Psoas muscle (tissue), 8 donors: ENCODE measurements around the gene PTGER3. TPM values are rescaled to one million over a fixed set of nuclear protein-coding genes. Genes with fewer than 3 reads are reported as not detected.
"Not testable (repeated sequence)": the region's sequence is repeated elsewhere in the genome, so short reads cannot be mapped to it uniquely, and the experiment has no call there.

Experiments
- ATAC-seq, 4 donors: fragments of 200-7000 bp; cut with Tn5 transposase; one replicate each; pipeline ENCODE4 v1.9.1; 2020; ENCODE audit warnings: moderate library complexity in 3 of 4, mild to moderate bottlenecking in 2 of 4
- DNase-seq, 2 donors: peaks; one replicate each; pipeline ENCODE4 v3.0.0-alpha.2; 2020
- H3K27ac ChIP-seq: fragments of 200-600 bp; one replicate; pipeline ENCODE4 v1.8.0; 2022
- H3K27me3 ChIP-seq, 3 donors: fragments of 200-600 bp in 1 of 3; one replicate each; pipeline versions ENCODE4 v1.6.1 to v1.8.0; 2013 to 2022; ENCODE audit warnings: low read length in 2 of 3, mild to moderate bottlenecking in 2 of 3, moderate library complexity in 1 of 3; ENCODE audit not compliant: insufficient read depth in 3 of 3
- H3K36me3 ChIP-seq, 2 donors: fragments of 200-600 bp in 1 of 2; one replicate each; pipeline versions ENCODE4 v1.6.1 to v1.8.0; 2013 to 2022; ENCODE audit warnings: low read depth in 1 of 2, mild to moderate bottlenecking in 1 of 2, moderate library complexity in 1 of 2; ENCODE audit not compliant: insufficient read depth in 1 of 2
- H3K4me1 ChIP-seq: fragments of 200-600 bp; one replicate; pipeline ENCODE4 v1.8.0; 2022
- H3K4me3 ChIP-seq: fragments of 200-600 bp; one replicate; pipeline ENCODE4 v1.8.0; 2022; ENCODE audit warnings: mild to moderate bottlenecking
- H3K9me3 ChIP-seq: fragments of 200-600 bp; one replicate; pipeline ENCODE4 v1.8.0; 2022
- CTCF ChIP-seq: fragments of 200-600 bp; IDR thresholded peaks from one replicate; pipeline ENCODE4 v1.8.0; 2022; ENCODE audit warnings: antibody characterized with exemption
- WGBS, 3 donors: extraction: QIAGEN DNeasy Blood & Tissue Kit; methylation state at CpG; one replicate each; pipeline versions ENCODE4 v1.1.6 to v1.1.7; 2013; 5-methylcytosine and 5-hydroxymethylcytosine counted together
- intact Hi-C, 2 donors: fragments of 100-400 bp; cut with DNase I; formaldehyde crosslinking; loops; one replicate each; pipeline versions ENCODE4 v1.11.0 to v1.14.2; 2022
- polyA plus RNA-seq, 3 donors: library from polyadenylated mRNA; stranded (reverse); fragments of 200-250 nt; gene quantifications; one replicate each; pipeline ENCODE4 v1.2.3, GENCODE V29; 2013
- total RNA-seq, 4 donors: library from RNA; stranded (reverse); fragmentation: NEBNext Ultra II Directional in 2 of 4; extraction: Animal tissue kit (Norgen Biotek cat#: 25700) in 2 of 4; gene quantifications; one replicate each; pipeline versions ENCODE4 v1.2.1 to v1.2.4, GENCODE V29; 2021 to 2023
- donor health status: healthy with polysubstance abuse.
- donor health status: DM: no; HTN: no; CAD: no; lungs with moderate emphysema.
- donor health status: Bipolar disorder and iron deficiency.
- donor health status: healthy.
- donor health status: DM: yes; HTN: yes; CAD: no.
- donor health status: DM: no; HTN: no; CAD: no.
- donor health status: DM: no; HTN: no; CAD: no.
- donor health status: DM: yes; HTN: yes; CAD: no.

PTGER3 gene
- total and polyA plus RNA-seq, 7 donors = 0.24 to 0.79 (median 0.46) TPM

DNA sequence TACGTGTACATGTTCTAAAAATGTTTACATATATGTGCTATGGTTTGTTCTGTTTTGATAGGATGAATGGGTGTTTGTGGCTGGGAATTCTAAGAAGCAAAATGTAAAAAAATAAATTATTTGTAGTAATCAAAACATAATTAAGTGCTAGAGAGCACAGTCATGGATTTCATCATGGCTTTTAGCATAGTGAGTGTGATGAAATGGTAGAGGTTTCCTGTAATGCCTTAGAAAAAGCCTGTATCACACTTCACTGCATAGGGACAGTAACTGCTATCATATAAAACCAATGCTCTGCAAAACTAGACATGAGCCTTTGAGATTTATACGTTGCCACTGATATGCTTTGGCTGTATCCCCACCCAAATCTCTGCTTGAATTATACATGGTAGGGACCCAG lies 99.8 kb downstream of the PTGER3 start:
- ATAC-seq (no peak), DNase-seq (no peak)
- no peaks in the 10 kb centered on the region for H3K4me1 ChIP-seq
- TF ChIP-seq CTCF = no peak
- no peak overlapping the region for H3K27ac ChIP-seq
- H3K36me3 ChIP-seq = no peaks in the 10 kb centered on the region
- H3K9me3 ChIP-seq = no peaks in the 10 kb centered on the region
- H3K27me3 ChIP-seq = no peaks in the 10 kb centered on the region
- H3K4me3 ChIP-seq = no peak overlapping the region
- 64 to 68% (median 68%) methylated on average over 2 of the region's 2 CpGs for WGBS, 3 donors
- intact Hi-C loops = no loop called here

DNA sequence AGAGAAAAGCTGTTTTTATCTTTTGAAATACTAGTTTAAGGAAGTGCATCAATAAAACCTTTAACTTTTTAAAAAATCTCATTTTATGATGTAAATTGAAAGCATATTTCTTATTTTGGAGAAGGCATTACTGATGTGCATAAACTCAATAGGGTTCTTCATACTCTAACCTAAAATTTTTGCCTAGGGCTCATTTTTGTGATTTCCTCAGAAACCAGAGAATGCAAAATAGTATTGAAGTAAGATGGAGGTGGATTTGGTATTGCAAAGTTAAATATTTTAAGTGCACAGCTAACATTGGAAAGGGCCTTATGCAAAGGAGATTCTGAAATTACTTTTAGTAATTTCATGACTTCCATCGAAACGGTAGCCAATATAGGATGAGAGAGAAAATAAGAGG lies 101.9 kb downstream of the PTGER3 start:
- H3K4me3 ChIP-seq = no peak overlapping the region
- intact Hi-C loops = no loop called here
- peaks cover 0 to 2% (median 0%) of the 10 kb centered on the region in 3 donors for H3K27me3 ChIP-seq
- no peak for TF ChIP-seq CTCF
- H3K9me3 ChIP-seq = no peaks in the 10 kb centered on the region
- ATAC-seq (no peak), DNase-seq (no peak)
- H3K4me1 ChIP-seq = no peaks in the 10 kb centered on the region
- no peaks in the 10 kb centered on the region for H3K36me3 ChIP-seq
- H3K27ac ChIP-seq = no peak overlapping the region
- 88 to 97% (median 91%) methylated on average over 2 of the region's 2 CpGs for WGBS, 3 donors

DNA sequence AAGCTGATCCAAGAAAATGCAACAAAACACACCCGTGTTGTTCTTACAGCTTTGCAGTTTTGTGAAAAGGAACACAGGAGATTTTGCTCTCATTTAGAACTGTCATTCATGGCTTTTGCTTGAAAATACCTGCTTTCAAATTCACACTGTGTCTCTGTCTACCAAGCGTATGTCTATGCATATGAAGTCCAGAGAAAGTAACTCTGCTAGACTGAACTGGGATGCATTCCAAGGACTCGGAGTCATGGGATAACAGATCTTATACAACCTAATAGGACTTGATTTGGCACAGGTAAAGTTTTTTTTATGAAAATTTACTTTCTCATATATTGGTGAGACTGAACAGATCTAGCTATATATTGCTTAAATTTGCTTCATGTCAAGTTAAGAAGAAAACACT lies 102.4 kb downstream of the PTGER3 start:
- ATAC-seq = no peak
- Histone ChIP-seq H3K4me3 (no peak overlapping the region), H3K36me3 (no peaks in the 10 kb centered on the region), H3K27ac (no peak overlapping the region), H3K4me1 (no peaks in the 10 kb centered on the region), H3K9me3 (no peaks in the 10 kb centered on the region), H3K27me3 (peaks cover 0 to 2% (median 0%) of the 10 kb centered on the region in 3 donors)
- DNase-seq = no peak
- intact Hi-C loops = no loop called here
- WGBS, 3 donors = 80 to 81% (median 80%) methylated on average over 3 of the region's 3 CpGs
- TF ChIP-seq CTCF = no peak

GRCh38 chr1:70941563-70941962 lies 106.1 kb downstream of the PTGER3 start:
- Histone ChIP-seq H3K9me3 (no peaks in the 10 kb centered on the region), H3K4me3 (no peak overlapping the region), H3K36me3 (no peaks in the 10 kb centered on the region), H3K27ac (no peak overlapping the region), H3K4me1 (no peaks in the 10 kb centered on the region), H3K27me3 (peaks cover 0 to 2% (median 0%) of the 10 kb centered on the region in 3 donors)
- ATAC-seq (no peak), DNase-seq (no peak)
- intact Hi-C loops = no loop called here
- 84 to 87% (median 87%) methylated on average over 2 of the region's 2 CpGs for WGBS, 3 donors
- TF ChIP-seq CTCF = no peak

DNA sequence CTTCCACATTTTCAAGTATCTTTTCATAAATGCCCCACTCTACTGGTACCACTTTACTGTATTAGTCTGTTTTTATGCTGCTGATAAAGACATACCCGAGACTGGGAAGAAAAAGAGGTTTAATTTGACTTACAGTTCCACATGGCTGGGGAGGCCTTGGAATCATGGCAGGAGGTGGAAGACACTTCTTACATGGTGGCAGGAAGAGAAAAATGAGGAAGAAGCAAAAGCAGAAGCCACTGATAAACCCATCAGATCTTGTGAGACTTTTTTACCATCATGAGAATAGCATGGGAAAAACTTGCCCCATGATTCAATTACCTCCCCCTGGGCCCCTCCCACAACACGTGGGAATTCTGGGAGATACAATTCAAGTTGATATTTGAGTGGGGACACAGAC lies 107.2 kb downstream of the PTGER3 start:
- H3K4me1 ChIP-seq, H3K27ac ChIP-seq, H3K9me3 ChIP-seq, DNase-seq, H3K27me3 ChIP-seq, ATAC-seq, H3K4me3 ChIP-seq, intact Hi-C loops, H3K36me3 ChIP-seq: not testable (repeated sequence)
- 48 to 57% (median 51%) methylated on average over 2 of the region's 2 CpGs for WGBS, 3 donors
